Right lobe of liver (tissue), 4 donors: Measurements from ENCODE around the gene SLC5A1.

Experiments
- CTCF ChIP-seq, 4 donors: fragments of 200-600 bp in 3 of 4; fragments of 450-650 bp in 1 of 4; IDR thresholded peaks; one replicate each; pipeline versions ENCODE4 v1.5.1 to v1.8.0; 2016 to 2022; ENCODE audit warnings: antibody characterized with exemption in 4 of 4, mild to moderate bottlenecking in 2 of 4
- POLR2A ChIP-seq: fragments of 450-650 bp; IDR thresholded peaks from one replicate; pipeline ENCODE4 v1.6.1; 2017; ENCODE audit warnings: antibody characterized with exemption, mild to moderate bottlenecking
- donor health status: DM: no; HTN: no; CAD: no.
- donor health status: DM: no; HTN: no; CAD: no.
- donor health status: DM: no; HTN: yes; CAD: no.

- TF ChIP-seq POLR2A = no peak
- TF ChIP-seq CTCF (IDR thresholded peaks at IDR 0.05) = no peak
Observed at GRCh38 chr22:32059426-32059825, 16.4 kb downstream of the SLC5A1 start.
